Trophoblast cell (in vitro differentiated cells and primary cell): ENCODE results near the gene VSTM4.

Experiments used
- DNase-seq, 2 donors: peaks; one replicate each; pipeline ENCODE4 v3.0.0-alpha.2; 2016
- H2AFZ ChIP-seq: 2 replicates; pipeline ENCODE4 v1.6.1; 2013; ENCODE audit warnings: low read length, moderate library complexity, mild to moderate bottlenecking; ENCODE audit not compliant: insufficient read depth, poor library complexity
- H2AK5ac ChIP-seq: 2 replicates; pipeline ENCODE4 v1.6.1; 2013; ENCODE audit warnings: mild to moderate bottlenecking, low read length
- H2BK120ac ChIP-seq: 2 replicates; pipeline ENCODE4 v1.6.1; 2013; ENCODE audit warnings: low read length, mild to moderate bottlenecking, moderate library complexity; ENCODE audit not compliant: insufficient read depth, poor library complexity
- H2BK12ac ChIP-seq: 2 replicates; pipeline ENCODE4 v1.6.1; 2013; ENCODE audit warnings: mild to moderate bottlenecking, low read length, moderate library complexity
- H2BK5ac ChIP-seq: 2 replicates; pipeline ENCODE4 v1.6.1; 2013; ENCODE audit warnings: low read length, low read depth, moderate library complexity, mild to moderate bottlenecking; ENCODE audit not compliant: poor library complexity
- H3K14ac ChIP-seq: 2 replicates; pipeline ENCODE4 v1.6.1; 2013; ENCODE audit warnings: mild to moderate bottlenecking, low read length
- H3K18ac ChIP-seq: 2 replicates; pipeline ENCODE4 v1.6.1; 2013; ENCODE audit warnings: mild to moderate bottlenecking, low read length
- H3K23ac ChIP-seq: 2 replicates; pipeline ENCODE4 v1.6.1; 2013; ENCODE audit warnings: low read length
- H3K27ac ChIP-seq: 2 replicates; pipeline ENCODE4 v1.5.1; 2013; ENCODE audit warnings: low read depth, mild to moderate bottlenecking, inconsistent platforms, low read length, moderate library complexity
- H3K27me3 ChIP-seq: 2 replicates; pipeline ENCODE4 v1.6.1; 2013; ENCODE audit warnings: inconsistent platforms, mild to moderate bottlenecking, low read length, moderate library complexity; ENCODE audit not compliant: insufficient read depth
- H3K36me3 ChIP-seq, 2 experiments: 1 replicate in 1 of 2; 2 replicates in 1 of 2; pipeline ENCODE4 v1.6.1; 2013; ENCODE audit warnings: low read length in 2 of 2, mild to moderate bottlenecking in 2 of 2, moderate library complexity in 1 of 2; ENCODE audit not compliant: insufficient read depth in 2 of 2, control insufficient read depth in 1 of 2
- H3K4ac ChIP-seq: 2 replicates; pipeline ENCODE4 v1.6.1; 2013; ENCODE audit warnings: low read depth, mild to moderate bottlenecking, low read length, moderate library complexity
- H3K4me1 ChIP-seq, 2 experiments: 1 replicate in 1 of 2; 2 replicates in 1 of 2; pipeline ENCODE4 v1.6.1; 2013; ENCODE audit warnings: low read length in 2 of 2, mild to moderate bottlenecking in 2 of 2, moderate library complexity in 1 of 2; ENCODE audit not compliant: insufficient read depth in 2 of 2, control insufficient read depth in 1 of 2
- H3K4me2 ChIP-seq: 2 replicates; pipeline ENCODE4 v1.6.1; 2013; ENCODE audit warnings: inconsistent platforms, mild to moderate bottlenecking, low read length, moderate library complexity
- H3K4me3 ChIP-seq: 2 replicates; pipeline ENCODE4 v1.5.1; 2013; ENCODE audit warnings: mild to moderate bottlenecking, low read depth, low read length, inconsistent platforms
- H3K79me1 ChIP-seq: one replicate; pipeline ENCODE4 v1.6.1; 2013; ENCODE audit warnings: low read length
- H3K79me2 ChIP-seq: 2 replicates; pipeline ENCODE4 v1.6.1; 2013; ENCODE audit warnings: low read length, mild to moderate bottlenecking; ENCODE audit not compliant: control insufficient read depth, insufficient read depth, poor library complexity
- H3K9ac ChIP-seq: 2 replicates; pipeline ENCODE4 v1.6.1; 2013; ENCODE audit warnings: mild to moderate bottlenecking, low read length
- H3K9me3 ChIP-seq: 2 replicates; pipeline ENCODE4 v1.6.1; 2013; ENCODE audit warnings: low read depth, mild to moderate bottlenecking, control low read depth, inconsistent platforms, low read length; ENCODE audit not compliant: insufficient read depth
- H4K12ac ChIP-seq: 2 replicates; pipeline ENCODE4 v1.6.1; 2013; ENCODE audit warnings: low read depth, mild to moderate bottlenecking, low read length, moderate library complexity
- H4K8ac ChIP-seq: 2 replicates; pipeline ENCODE4 v1.6.1; 2013; ENCODE audit warnings: low read depth, mild to moderate bottlenecking, low read length, moderate library complexity
- H4K91ac ChIP-seq: one replicate; pipeline ENCODE4 v1.6.1; 2013; ENCODE audit warnings: low read depth, mild to moderate bottlenecking, low read length, moderate library complexity
- WGBS: extraction: QIAGEN DNeasy Blood & Tissue Kit; methylation state at CpG from one replicate; pipeline ENCODE4 v1.1.7; 2013; ENCODE audit warnings: missing lambda C conversion rate; ENCODE audit not compliant: insufficient read length, insufficient coverage; ENCODE audit errors: extremely low coverage; 5-methylcytosine and 5-hydroxymethylcytosine counted together

Gene VSTM4

GRCh38 chr10:49012603-49013002, 102.7 kb downstream of the VSTM4 start:
- Histone ChIP-seq H2BK12ac (no peak overlapping the region), H3K36me3 (no peaks in the 10 kb centered on the region), H3K9ac (no peak overlapping the region), H3K18ac (no peak overlapping the region), H3K27ac (no peak overlapping the region), H4K12ac (no peak overlapping the region), H3K27me3 (no peaks in the 10 kb centered on the region), H3K9me3 (peaks cover 1% of the 10 kb centered on the region), H3K4me3 (no peak overlapping the region), H2BK5ac (no peak overlapping the region), H3K79me2 (no peaks in the 10 kb centered on the region), H4K8ac (no peak overlapping the region), H3K4me2 (no peak overlapping the region), H3K14ac (no peak overlapping the region), H4K91ac (no peak overlapping the region), H3K23ac (no peak overlapping the region), H2BK120ac (no peak overlapping the region), H3K4ac (no peak overlapping the region), H2AFZ (no peak overlapping the region), H3K4me1 (peaks cover 0 to 3% of the 10 kb centered on the region in 2 experiments), H3K79me1 (no peaks in the 10 kb centered on the region), H2AK5ac (no peak overlapping the region)
- WGBS = no CpG with 5 or more reads among the region's 4 CpGs
- no peak for DNase-seq

- no peak overlapping the region for H3K27ac ChIP-seq
- H3K23ac ChIP-seq = no peak overlapping the region
- no peaks in the 10 kb centered on the region for H3K36me3 ChIP-seq
- no peak overlapping the region for H4K91ac ChIP-seq
- H4K12ac ChIP-seq = no peak overlapping the region
- no peaks in the 10 kb centered on the region for H3K27me3 ChIP-seq
- H3K9me3 ChIP-seq = peaks cover 1% of the 10 kb centered on the region
- no peak overlapping the region for H3K18ac ChIP-seq
- H3K4me3 ChIP-seq = no peak overlapping the region
- H2BK12ac ChIP-seq = no peak overlapping the region
- no peak overlapping the region for H3K14ac ChIP-seq
- H2BK5ac ChIP-seq = no peak overlapping the region
- DNase-seq = no peak
- H3K4ac ChIP-seq = no peak overlapping the region
- no peak overlapping the region for H2AK5ac ChIP-seq
- H4K8ac ChIP-seq = no peak overlapping the region
- H3K79me2 ChIP-seq = no peaks in the 10 kb centered on the region
- no peak overlapping the region for H2AFZ ChIP-seq
- WGBS = no CpG with 5 or more reads among the region's 11 CpGs
- no peaks in the 10 kb centered on the region for H3K79me1 ChIP-seq
- H2BK120ac ChIP-seq = no peak overlapping the region
- peaks cover 0 to 3% of the 10 kb centered on the region in 2 experiments for H3K4me1 ChIP-seq
- no peak overlapping the region for H3K9ac ChIP-seq
- no peak overlapping the region for H3K4me2 ChIP-seq
These were observed 103.6 kb downstream of the VSTM4 start for GRCh38 chr10:49011756-49012155.

GRCh38 chr10:49010865-49011264, 104.5 kb downstream of the VSTM4 start:
- no peak overlapping the region for H3K4me2 ChIP-seq
- no peak overlapping the region for H3K14ac ChIP-seq
- no peak overlapping the region for H2BK120ac ChIP-seq
- no peak overlapping the region for H2BK12ac ChIP-seq
- H3K4me1 ChIP-seq = peaks cover 0 to 3% of the 10 kb centered on the region in 2 experiments
- H3K23ac ChIP-seq = no peak overlapping the region
- H4K12ac ChIP-seq = no peak overlapping the region
- WGBS = no CpG with 5 or more reads among the region's 4 CpGs
- no peak for DNase-seq
- no peak overlapping the region for H3K9ac ChIP-seq
- H2BK5ac ChIP-seq = no peak overlapping the region
- no peak overlapping the region for H3K4ac ChIP-seq
- H3K18ac ChIP-seq = no peak overlapping the region
- no peak overlapping the region for H3K4me3 ChIP-seq
- no peaks in the 10 kb centered on the region for H3K79me2 ChIP-seq
- H3K27me3 ChIP-seq = no peaks in the 10 kb centered on the region
- H3K79me1 ChIP-seq = no peaks in the 10 kb centered on the region
- no peak overlapping the region for H2AK5ac ChIP-seq
- H3K9me3 ChIP-seq = peaks cover 1% of the 10 kb centered on the region
- H4K8ac ChIP-seq = no peak overlapping the region
- H4K91ac ChIP-seq = no peak overlapping the region
- H2AFZ ChIP-seq = no peak overlapping the region
- no peaks in the 10 kb centered on the region for H3K36me3 ChIP-seq
- H3K27ac ChIP-seq = no peak overlapping the region

GRCh38 chr10:49010295-49010694, 105.0 kb downstream of the VSTM4 start:
- Histone ChIP-seq H3K9ac (no peak overlapping the region), H3K27me3 (no peaks in the 10 kb centered on the region), H3K4me1 (peaks cover 0 to 3% of the 10 kb centered on the region in 2 experiments), H3K4me2 (no peak overlapping the region), H3K36me3 (no peaks in the 10 kb centered on the region), H3K27ac (no peak overlapping the region), H3K4ac (no peak overlapping the region), H3K14ac (no peak overlapping the region), H4K8ac (no peak overlapping the region), H3K23ac (no peak overlapping the region), H4K12ac (no peak overlapping the region), H2BK120ac (no peak overlapping the region), H3K79me1 (no peaks in the 10 kb centered on the region), H2BK5ac (no peak overlapping the region), H3K9me3 (peaks cover 1% of the 10 kb centered on the region), H2BK12ac (no peak overlapping the region), H2AFZ (no peak overlapping the region), H2AK5ac (no peak overlapping the region), H3K4me3 (no peak overlapping the region), H3K79me2 (no peaks in the 10 kb centered on the region), H4K91ac (no peak overlapping the region), H3K18ac (no peak overlapping the region)
- WGBS = no CpG with 5 or more reads among the region's 4 CpGs
- DNase-seq = no peak
